GM21390 (cell line): Measurements from ENCODE around the gene STMN3.
"Not testable (repeated sequence)": the region's sequence is repeated elsewhere in the genome, so short reads cannot be mapped to it uniquely, and the experiment has no call there.

Experiments used
- ATAC-seq: cut with Tn5 transposase; IDR thresholded peaks from one replicate; pipeline ENCODE4 v1.9.1; 2021; ENCODE audit not compliant: unreplicated experiment

Gene STMN3

GRCh38 chr20:63617876-63618265 is 35.4 kb downstream of the STMN3 start:
- ATAC-seq: no peak

- ATAC-seq: no peak
These were observed 35.9 kb downstream of the STMN3 start for GRCh38 chr20:63617092-63617875.

- ATAC-seq: not testable (repeated sequence)
These were observed 39.2 kb downstream of the STMN3 start for GRCh38 chr20:63613863-63614594.

GRCh38 chr20:63612276-63612931 is 40.8 kb downstream of the STMN3 start:
- ATAC-seq: no peak

- no peak for ATAC-seq
These were observed 41.6 kb downstream of the STMN3 start for GRCh38 chr20:63611646-63612045.

- no peak for ATAC-seq
These were observed 42.4 kb downstream of the STMN3 start for GRCh38 chr20:63610581-63611435.

- no peak for ATAC-seq
These were observed 46.5 kb downstream of the STMN3 start for GRCh38 chr20:63606686-63607085.

- ATAC-seq: no peak
These were observed 50.9 kb downstream of the STMN3 start for GRCh38 chr20:63602321-63602720.

- ATAC-seq: not testable (repeated sequence)
These were observed 51.5 kb downstream of the STMN3 start for GRCh38 chr20:63601679-63602078.

GRCh38 chr20:63599396-63600050 is 53.7 kb downstream of the STMN3 start:
- ATAC-seq: no peak

- no peak for ATAC-seq
These were observed 54.5 kb downstream of the STMN3 start for GRCh38 chr20:63598479-63599395.

- no peak for ATAC-seq
These were observed 55.4 kb downstream of the STMN3 start for GRCh38 chr20:63597651-63598478.

GRCh38 chr20:63596423-63596822 is 56.8 kb downstream of the STMN3 start:
- ATAC-seq: no peak

GRCh38 chr20:63595416-63596127 is 57.7 kb downstream of the STMN3 start:
- no peak for ATAC-seq

- no peak for ATAC-seq
These were observed 59.1 kb downstream of the STMN3 start for GRCh38 chr20:63594043-63594561.

- ATAC-seq: no peak
These were observed 60.6 kb downstream of the STMN3 start for GRCh38 chr20:63592661-63593060.

- no peak for ATAC-seq
These were observed 61.4 kb downstream of the STMN3 start for GRCh38 chr20:63591786-63592355.
